Ascending aorta (tissue), 2 donors: ENCODE data around the gene SLC4A3. TPM values are rescaled to one million over a fixed set of nuclear protein-coding genes. Genes with fewer than 3 reads are reported as not detected.

Experiments
- DNase-seq, 2 donors: peaks; one replicate each; pipeline ENCODE4 v3.0.0-alpha.2; 2019; ENCODE audit warnings: low spot score in 2 of 2
- H3K27ac ChIP-seq, 2 donors: fragments of 200-600 bp; sonication (generic); one replicate each; pipeline ENCODE4 v1.5.1; 2016 to 2017; ENCODE audit warnings: mild to moderate bottlenecking in 1 of 2
- H3K27me3 ChIP-seq: fragments of 200-600 bp; sonication (generic); one replicate; pipeline ENCODE4 v1.5.1; 2017
- H3K36me3 ChIP-seq, 2 donors: fragments of 200-600 bp; sonication (generic); one replicate each; pipeline ENCODE4 v1.5.1; 2016
- H3K4me1 ChIP-seq, 2 donors: fragments of 200-600 bp; sonication (generic); one replicate each; pipeline ENCODE4 v1.5.1; 2016 to 2017; ENCODE audit warnings: mild to moderate bottlenecking in 1 of 2
- H3K4me3 ChIP-seq, 2 donors: fragments of 200-600 bp; sonication (generic); one replicate each; pipeline ENCODE4 v1.5.1; 2016 to 2017; ENCODE audit warnings: mild to moderate bottlenecking in 1 of 2
- H3K9me3 ChIP-seq, 2 donors: fragments of 200-600 bp; sonication (generic); one replicate each; pipeline ENCODE4 v1.5.1; 2016
- CTCF ChIP-seq, 3 experiments: fragments of 200-600 bp in 2 of 3; fragments of 450-650 bp in 1 of 3; sonication (generic) in 2 of 3; IDR thresholded peaks; one replicate each; pipeline ENCODE4 v1.5.1; 2016 to 2019; ENCODE audit warnings: antibody characterized with exemption in 3 of 3, mild to moderate bottlenecking in 1 of 3, moderate library complexity in 1 of 3
- intact Hi-C: fragments of 100-400 bp; cut with DNase I; formaldehyde crosslinking; loops from one replicate; pipeline ENCODE4 v1.15.1; 2023
- total RNA-seq: library from RNA; depleted of rRNA; stranded (reverse); fragments of >200 nt; gene quantifications from one replicate; pipeline ENCODE4 v1.1.0, GENCODE V29; 2016

SLC4A3 gene
- total RNA-seq, 1 donor from 2014 or later = 1.8 TPM

- TF ChIP-seq CTCF (IDR thresholded peaks at IDR 0.05) = no peak
- H3K36me3 ChIP-seq = no peaks in the 10 kb centered on the region
- intact Hi-C loops = no loop called here
Observed at GRCh38 chr2:219638948-219639755, 11.7 kb downstream of the SLC4A3 start.

GRCh38 chr2:219641390-219642068 lies 14.1 kb downstream of the SLC4A3 start:
- no peak overlapping the region for H3K4me3 ChIP-seq
- TF ChIP-seq CTCF (IDR thresholded peaks at IDR 0.05) = no peak
- H3K36me3 ChIP-seq = no peaks in the 10 kb centered on the region
- no peak overlapping the region for H3K27ac ChIP-seq
- H3K27me3 ChIP-seq = no peaks in the 10 kb centered on the region
- H3K4me1 ChIP-seq = peaks cover 0 to 12% of the 10 kb centered on the region in 2 donors
- intact Hi-C loops = loop anchor here (1.0 to 5.0 kb wide), 5 partner anchors 43 to 436 kb away; partner anchors contain the start of gene CHPF
- DNase-seq = no peak
- no peaks in the 10 kb centered on the region for H3K9me3 ChIP-seq

More at GRCh38 chr2:219638948-219639755, 11.7 kb downstream of the SLC4A3 start:
- no peaks in the 10 kb centered on the region for H3K9me3 ChIP-seq
- H3K4me3 ChIP-seq = no peak overlapping the region
- H3K4me1 ChIP-seq = peaks cover 0 to 5% of the 10 kb centered on the region in 2 donors
- H3K27me3 ChIP-seq = no peaks in the 10 kb centered on the region
- peak in 1 of 2 donors; percentile 63 for DNase-seq
- H3K27ac ChIP-seq = no peak overlapping the region

- DNase-seq = no peak
- intact Hi-C loops = loop anchor here (1.0 to 5.0 kb wide), 5 partner anchors 44 to 435 kb away; partner anchors contain the start of gene CHPF
- H3K27ac ChIP-seq = no peak overlapping the region
- H3K36me3 ChIP-seq = no peaks in the 10 kb centered on the region
- H3K4me1 ChIP-seq = peaks cover 0 to 12% of the 10 kb centered on the region in 2 donors
- no peaks in the 10 kb centered on the region for H3K27me3 ChIP-seq
- no peak for TF ChIP-seq CTCF (IDR thresholded peaks at IDR 0.05)
- H3K9me3 ChIP-seq = no peaks in the 10 kb centered on the region
- no peak overlapping the region for H3K4me3 ChIP-seq
Observed at GRCh38 chr2:219642069-219642454, 14.6 kb downstream of the SLC4A3 start.

- peaks cover 0 to 12% of the 10 kb centered on the region in 2 donors for H3K4me1 ChIP-seq
- intact Hi-C loops = loop anchor here (1.0 to 5.0 kb wide), 5 partner anchors 44 to 435 kb away; partner anchors contain the start of gene CHPF
- no peaks in the 10 kb centered on the region for H3K36me3 ChIP-seq
- DNase-seq = peak; percentile 90 to 99
- H3K4me3 ChIP-seq = no peak overlapping the region
- TF ChIP-seq CTCF (IDR thresholded peaks at IDR 0.05) = peak; percentile 99 to 100 (median 99)
- H3K9me3 ChIP-seq = no peaks in the 10 kb centered on the region
- no peak overlapping the region for H3K27ac ChIP-seq
- H3K27me3 ChIP-seq = no peaks in the 10 kb centered on the region
Observed at GRCh38 chr2:219642465-219643083, 15.1 kb downstream of the SLC4A3 start.

- H3K4me3 ChIP-seq = no peak overlapping the region
- no peak for TF ChIP-seq CTCF (IDR thresholded peaks at IDR 0.05)
- no peak overlapping the region for H3K27ac ChIP-seq
- no peak for DNase-seq
- peaks cover 0 to 12% of the 10 kb centered on the region in 2 donors for H3K4me1 ChIP-seq
- intact Hi-C loops = loop anchor here (5.0 kb wide), 2 partner anchors 241 to 434 kb away; no protein-coding TSS in a partner anchor
- no peaks in the 10 kb centered on the region for H3K9me3 ChIP-seq
- H3K27me3 ChIP-seq = no peaks in the 10 kb centered on the region
- no peaks in the 10 kb centered on the region for H3K36me3 ChIP-seq
Observed at GRCh38 chr2:219643084-219643473, 15.6 kb downstream of the SLC4A3 start.
